Measurements from ENCODE around the gene RNU6-7.

Gene RNU6-7

DNA sequence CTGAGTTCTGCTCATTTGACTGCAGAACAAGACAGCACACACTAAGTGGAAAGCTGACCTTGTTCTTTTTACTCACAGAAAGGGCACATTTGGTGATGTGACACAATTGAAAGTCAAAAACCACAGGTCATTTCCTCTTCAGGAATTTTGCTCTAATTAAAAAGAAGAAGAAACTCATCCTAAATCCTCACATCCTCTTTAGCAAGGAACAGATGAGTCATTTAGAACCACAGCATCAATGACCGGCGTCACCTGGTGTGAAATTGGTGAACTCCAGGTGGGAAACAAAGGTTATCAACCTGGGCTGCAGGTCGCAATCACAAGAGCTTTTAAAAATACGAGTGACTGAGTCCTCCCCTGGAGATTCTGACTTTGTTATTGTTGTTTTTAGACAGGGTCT lies 4.1 kb downstream of the RNU6-7 start:
- no peak for DNase-seq

DNA sequence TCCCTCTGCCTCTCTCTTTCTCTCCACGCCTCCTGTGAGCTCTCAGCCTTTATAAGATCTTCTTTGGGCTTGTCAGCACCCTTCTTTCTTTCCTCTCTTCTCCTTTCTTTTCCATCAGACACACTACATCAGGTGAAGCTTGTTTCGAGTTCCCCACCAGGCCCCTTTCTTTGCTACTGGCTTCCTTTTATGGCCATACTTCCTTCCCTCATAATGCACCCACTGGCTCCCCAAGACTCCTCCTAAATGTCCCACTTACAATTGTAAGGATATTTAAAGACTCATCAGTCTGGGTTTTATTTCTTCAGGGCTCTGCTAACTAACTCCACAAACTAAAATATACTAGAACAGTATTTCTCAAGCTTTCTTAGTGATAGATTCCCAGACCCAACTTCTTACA lies 4.7 kb downstream of the RNU6-7 start:
- DNase-seq: no peak

DNA sequence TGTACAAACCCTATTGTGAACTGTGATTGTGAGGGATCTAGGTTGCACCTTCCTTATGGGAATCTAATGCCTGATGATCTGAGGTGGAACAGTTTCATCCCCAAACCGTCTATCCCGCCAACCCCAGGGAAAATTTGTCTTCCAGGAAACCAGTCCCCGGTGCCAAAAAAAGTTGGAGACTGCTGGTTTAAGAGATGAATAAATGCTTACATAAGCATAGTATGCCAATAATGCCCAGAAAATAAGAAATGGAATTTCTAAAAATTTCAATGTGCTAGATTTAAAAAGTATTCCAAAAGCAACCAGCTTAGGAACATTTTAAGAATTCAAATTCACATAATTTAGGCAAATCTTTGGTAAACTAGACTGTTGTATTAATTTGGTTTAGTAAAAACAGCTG lies 6.6 kb downstream of the RNU6-7 start:
- DNase-seq: no peak

DNA sequence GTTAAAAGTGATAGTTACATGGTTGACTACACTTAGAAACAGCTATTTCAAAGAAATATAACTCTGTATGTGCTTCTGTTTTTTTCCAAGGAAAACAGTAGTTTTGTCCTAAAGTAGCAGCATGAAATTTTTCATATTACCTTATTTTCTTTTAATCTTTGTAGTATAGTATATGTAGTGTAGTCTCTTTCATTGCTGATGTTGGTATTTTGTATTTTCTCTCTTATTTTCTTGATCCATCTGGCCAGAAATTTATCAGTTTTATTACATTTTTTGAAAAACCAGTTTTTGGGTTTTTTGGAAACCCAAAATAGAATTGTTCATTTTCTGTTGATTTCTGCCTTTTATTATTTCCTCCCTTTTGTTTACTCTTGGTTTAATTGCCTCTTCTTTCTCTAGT lies 7.6 kb downstream of the RNU6-7 start:
- no peak for DNase-seq

DNA sequence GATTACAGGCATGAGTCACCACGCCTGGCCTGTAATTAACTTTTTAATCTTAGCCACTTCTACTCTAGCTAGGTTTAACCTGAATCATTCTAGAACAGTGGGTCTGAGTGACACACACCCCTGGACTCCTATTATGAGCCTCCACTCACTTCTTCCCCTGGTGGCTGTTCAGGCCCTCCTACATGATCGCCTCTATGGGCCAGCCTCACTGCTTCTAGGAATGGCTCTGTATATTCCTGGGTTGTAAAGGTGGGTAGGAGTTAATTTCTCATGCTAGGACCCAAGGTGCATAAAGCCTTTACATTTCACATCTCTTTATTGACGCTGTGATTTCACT lies 9.2 kb downstream of the RNU6-7 start:
- DNase-seq: no peak

DNA sequence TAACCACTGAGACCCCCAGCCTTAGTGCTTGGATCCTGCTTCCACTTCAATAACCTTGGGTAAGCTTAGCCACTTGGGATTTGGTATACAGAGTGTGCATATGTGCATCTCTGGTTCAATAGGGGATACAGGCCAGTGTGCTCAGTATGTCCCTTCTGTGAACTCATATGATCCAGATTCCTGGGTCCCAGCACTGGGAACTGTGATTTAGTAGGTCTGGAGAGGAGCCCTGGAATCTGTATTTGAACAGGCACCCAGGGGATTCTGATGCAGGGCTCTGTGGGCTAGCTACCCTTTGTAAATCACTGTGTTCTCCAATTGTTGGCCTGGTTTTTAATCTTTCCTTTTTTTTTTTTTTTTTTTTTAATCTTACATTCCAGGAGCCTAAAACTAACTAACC lies 11.0 kb downstream of the RNU6-7 start:
- DNase-seq: no peak

DNA sequence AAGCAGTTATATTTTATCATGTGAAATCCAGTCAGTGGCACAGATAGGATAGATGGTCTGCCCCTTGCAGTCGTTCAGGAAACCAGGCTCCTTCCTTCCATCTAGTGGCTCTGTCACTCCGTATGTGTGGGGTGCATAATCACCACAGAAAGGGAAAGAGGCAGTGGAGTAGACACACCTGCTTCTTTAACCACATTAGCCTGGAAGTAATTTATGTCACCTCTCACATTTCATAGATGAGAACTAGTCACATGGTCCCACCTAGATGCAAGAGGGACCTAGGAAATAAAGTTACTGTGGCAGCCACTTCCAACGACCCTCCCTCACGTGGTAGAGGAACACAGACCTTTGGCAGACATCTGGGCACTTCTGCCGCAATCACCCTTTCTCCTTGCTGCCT lies 15.5 kb downstream of the RNU6-7 start:
- DNase-seq: peak; percentile 99

DNA sequence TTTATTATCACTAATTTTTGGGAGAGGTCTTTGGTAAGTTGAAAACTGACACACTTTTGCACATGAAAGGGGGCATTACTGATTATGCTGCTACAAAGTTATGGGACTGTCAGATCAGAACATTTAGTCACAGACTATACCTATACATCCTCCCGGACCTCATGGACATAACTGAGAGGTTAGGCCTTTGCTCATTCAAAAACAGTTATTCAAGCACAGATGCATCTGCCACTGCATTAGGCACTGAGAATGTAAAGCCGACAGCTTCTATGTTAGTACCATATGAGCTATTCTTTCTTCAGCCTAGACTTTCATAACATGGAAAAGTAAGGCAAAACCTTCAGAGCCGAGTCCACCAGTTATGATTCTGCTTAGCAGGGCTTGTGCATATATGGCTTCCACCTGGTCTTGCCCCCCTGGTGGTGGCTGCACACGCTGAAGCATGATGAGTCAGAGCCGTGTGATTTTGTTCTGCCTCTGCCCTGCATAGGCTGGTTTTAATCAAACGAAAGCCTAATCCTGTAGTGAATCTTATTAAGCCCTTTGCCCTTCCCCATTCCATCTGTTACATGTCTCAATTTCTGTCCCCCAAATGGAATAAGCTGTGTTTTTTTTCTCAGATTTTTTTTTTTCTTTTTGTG lies 23.0 kb downstream of the RNU6-7 start:
- DNase-seq: peak; percentile 76

DNA sequence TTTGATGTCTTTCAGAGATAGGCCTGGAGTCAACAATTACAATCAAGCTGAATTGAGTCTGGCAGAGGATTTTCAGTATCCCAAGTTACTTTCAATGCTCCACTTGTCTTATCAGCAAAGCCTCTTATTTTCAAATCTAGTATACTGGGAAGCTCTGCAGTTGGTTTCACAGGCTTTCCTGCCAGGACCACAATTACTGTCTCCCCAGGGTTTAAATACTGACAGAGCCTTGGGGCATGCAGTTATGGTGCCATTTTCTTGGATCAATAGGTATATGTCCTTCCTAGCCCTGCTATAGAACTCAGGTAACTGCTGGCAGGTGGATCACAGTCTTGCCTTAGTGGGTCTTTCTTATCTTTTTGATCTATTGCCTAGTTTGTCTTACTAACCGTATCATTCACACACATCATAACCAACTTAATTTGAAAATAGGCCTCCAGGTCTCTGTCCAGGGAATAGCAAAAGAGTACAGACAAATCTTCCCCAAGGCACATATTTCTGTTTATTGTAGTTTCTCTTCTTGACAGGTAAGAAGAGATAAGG lies 23.6 kb downstream of the RNU6-7 start:
- no peak for DNase-seq

DNA sequence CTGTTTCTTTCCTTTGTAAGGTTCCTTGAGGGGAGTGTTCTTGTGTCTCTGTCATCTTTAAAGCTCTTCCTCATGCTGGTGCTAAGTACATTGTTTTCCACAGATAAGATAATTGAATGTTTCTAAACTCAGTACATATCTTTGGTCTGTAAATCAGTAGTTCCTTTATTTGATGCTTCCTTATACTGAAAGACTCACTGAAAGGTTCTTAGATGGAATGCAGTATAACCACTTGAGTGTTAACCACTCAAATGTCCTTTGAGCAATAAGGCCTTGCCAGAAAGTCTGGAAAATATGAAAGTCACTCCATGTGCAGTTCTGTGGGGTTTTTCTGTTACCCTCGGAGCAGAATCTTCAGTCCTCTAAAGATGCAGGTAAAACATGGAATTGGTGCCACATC lies 24.2 kb downstream of the RNU6-7 start:
- peak; percentile 75 for DNase-seq

DNA sequence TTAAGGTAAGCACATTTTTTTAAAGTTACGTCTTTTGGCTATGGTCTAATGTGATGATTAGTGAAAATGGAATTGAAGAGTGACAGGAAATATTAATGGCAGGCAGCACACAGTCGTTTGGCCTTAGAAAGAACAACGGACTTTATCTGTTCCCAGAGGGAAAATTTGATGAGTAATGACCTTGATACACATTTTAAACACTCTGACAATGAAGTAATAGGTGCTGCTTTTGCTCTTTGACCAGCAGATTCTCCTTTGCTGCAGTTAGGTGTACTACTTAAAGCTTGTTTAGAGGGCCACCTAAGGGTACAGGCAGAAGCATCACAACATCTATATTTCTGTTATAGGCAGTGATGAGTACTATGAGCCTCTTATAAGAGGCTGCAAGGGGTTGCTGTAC lies 28.3 kb downstream of the RNU6-7 start:
- no peak for DNase-seq

DNA sequence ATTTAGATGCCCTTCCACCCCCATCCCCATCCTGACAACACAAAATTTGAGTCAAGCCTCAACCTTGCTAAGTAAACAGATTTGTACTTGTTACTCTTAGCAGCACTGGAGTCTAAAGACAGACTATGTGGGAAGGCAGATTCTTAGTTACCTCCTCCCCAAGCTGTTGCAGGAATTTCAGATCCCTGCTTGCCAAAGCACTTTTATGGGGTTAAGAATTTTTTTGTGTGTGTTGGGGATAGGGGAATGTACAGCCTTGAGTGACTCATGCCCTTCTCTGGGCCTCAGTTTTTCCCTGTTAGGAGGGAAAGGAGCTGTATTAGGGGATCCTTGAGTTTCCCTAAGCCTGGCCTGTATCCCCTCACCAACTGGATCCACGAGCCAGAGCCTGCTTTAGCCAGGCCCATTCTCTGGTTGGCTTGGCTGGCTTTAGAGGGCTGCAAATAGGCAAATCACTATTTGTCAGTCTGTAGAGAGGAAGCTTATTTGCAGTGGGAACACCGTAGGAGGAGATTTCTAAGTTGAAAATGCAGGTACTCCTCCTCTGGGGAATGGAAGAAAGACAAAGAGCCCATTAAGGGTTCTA lies 28.9 kb downstream of the RNU6-7 start:
- DNase-seq: no peak

DNA sequence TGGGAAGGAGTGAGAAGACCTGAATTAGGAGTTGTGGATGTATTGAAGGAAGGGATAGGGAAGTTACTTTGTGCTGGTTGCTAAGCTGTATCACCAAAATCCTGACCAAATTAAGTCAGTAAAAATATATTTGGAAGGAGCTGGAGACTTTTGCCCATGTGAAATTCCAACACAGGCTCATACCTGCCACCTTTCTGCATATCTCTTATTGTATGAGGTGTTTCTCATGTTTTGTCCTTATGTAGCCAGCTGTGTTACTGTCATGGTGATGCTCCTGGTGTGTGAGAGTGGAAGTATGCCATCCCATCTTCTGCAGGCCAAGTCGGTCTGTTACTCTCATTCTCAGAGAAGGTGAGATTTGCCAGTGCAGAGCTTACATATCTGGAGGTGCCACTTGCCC lies 30.6 kb downstream of the RNU6-7 start:
- DNase-seq: no peak

DNA sequence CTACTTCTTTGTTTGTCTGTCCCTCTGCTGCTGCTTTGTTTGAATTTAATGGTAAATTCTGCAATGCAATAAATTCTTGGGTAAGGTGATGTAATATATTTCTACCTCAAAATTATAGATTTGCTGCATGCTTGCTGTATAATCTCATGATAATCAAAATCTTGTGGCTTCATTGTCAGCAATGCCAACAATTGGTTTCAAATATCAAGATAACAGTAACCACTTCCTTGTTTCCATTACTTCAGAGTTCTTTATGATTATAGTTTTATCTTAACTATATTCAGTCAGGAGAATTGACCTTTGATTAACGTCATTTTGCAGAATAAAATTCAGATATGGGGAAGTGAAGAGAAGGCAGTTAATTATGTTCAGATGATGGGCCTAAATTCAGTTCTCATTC lies 31.4 kb downstream of the RNU6-7 start:
- DNase-seq: no peak

DNA sequence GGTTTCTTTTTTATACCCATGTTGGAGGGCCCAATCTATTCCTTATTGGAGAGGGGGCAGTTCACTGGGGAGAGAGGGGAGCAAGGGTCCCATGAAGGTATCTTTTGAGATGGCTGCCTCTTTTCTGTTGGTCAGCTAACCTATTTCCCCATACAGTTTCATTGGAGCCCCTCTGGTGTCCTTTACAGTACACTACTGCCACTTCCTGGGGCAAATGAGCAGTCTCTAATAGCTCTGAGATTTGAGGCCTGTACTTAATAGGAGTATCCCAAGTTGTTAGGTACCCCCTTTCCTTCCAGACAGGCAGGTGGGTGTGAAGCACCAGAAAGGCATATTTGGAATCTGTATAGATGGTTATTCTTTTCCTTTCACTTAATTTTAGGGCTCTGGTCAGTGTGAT lies 42.6 kb downstream of the RNU6-7 start:
- no peak for DNase-seq

DNA sequence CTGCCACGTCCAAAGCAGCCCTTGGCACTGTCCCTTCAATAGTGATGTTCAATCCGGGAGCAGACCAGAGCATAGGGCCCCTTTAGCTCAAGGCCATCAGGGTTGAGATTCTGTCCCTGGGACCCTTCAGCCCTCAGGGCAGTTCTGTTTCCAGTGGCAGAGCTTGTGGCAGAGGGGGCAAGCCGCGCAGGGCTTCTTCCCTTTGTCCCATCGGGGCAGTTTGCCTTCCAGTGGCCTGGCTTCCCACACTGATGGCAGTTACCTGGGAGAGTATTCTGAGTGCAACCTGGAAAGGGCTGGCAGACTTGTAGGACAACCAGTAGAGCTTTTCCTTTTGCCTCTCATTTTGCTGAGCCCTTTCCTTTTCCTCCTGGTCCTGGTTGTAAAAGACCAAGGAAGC lies 44.9 kb downstream of the RNU6-7 start:
- no peak for DNase-seq

DNA sequence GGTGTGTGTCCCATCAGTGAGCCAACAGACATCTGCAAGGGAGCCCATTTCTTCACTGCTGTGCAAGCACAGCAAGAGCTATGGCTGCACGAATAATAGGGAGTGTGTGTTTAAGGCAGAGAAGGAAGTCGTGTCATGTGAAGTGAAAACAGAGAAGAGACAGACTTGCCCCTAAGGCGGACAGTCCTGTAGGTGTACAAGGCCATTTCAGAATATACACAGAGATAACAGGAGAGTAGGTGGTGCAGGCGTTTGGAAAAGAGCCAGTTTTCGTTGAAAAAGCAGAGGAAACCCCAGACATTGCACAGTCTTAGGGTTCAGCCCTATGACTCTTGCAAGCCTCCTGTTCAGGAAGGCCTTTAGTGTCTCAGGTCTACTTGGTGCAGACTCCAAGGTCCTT lies 47.5 kb downstream of the RNU6-7 start:
- DNase-seq: no peak

DNA sequence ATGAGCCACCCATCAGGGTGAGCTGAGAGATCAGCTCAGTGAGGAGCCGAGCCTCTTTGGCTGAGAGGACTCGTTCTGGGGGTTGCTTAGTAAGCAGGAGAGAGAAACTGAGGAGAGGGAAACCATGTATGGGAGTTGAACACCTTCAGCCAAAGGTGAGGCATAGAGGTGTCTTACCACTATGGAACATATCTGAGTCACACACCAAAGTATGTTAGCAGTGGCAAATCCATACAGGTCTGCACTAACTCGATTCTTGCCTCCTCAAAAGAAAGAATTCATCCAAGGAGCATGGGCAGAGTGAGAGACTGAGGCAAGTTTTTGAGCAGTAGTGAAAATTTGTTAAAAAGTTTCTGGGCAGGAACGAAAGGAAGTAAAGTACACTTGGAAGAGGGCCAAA lies 47.9 kb downstream of the RNU6-7 start:
- no peak for DNase-seq

DNA sequence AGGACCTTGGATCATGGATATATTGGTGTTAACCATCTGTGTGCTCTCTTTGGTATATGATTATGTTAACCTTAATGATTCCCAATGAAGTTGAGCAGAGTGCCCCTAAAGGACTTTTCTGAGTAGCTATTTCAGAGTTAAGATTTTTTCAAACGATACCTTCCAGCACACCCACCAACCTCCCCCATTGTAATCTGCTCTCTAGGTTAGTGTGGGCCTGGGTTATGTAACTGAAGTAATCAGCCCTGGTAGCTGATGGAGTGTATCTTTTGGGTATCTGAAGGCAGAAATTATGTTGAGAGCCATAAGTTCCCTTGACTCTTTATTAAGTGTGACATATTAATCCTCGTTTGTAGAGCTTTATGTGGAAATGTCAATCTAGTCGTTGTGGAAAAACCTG lies 48.8 kb downstream of the RNU6-7 start:
- DNase-seq: no peak

DNA sequence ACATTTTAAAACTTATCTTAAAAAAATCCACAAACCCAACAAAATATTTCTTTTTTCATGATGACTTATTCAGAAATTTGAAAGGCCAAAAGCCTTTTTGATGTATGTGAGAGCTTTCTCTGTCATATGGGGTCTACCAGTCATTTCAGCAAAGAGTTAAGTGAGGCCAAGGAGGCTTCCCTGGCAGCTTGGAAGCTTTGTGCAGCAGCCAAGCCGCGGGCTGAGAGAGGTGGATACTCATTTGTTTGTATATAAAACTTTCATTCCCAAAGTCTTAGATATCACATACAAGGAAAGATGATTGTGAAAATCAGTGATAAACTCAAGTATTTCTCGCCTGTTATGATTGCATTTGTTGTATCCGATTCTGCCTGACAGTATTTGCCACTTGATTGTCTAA lies 49.7 kb downstream of the RNU6-7 start:
- no peak for DNase-seq
